ENCODE results near the gene MYNN.
A peak's percentile ranks its signal among the peaks of the same experiment; 100 is the strongest.
"Not testable (repeated sequence)": the region's sequence is repeated elsewhere in the genome, so short reads cannot be mapped to it uniquely, and the experiment has no call there.

MYNN gene

GRCh38 chr3:169772897-169773816 is at the start of gene MYNN:
Gene MYNN (plus strand): TSS chr3:169773396. CDS start chr3:169774296, 900 bp downstream.
- DNase-seq, result peak; percentile 84

DNA sequence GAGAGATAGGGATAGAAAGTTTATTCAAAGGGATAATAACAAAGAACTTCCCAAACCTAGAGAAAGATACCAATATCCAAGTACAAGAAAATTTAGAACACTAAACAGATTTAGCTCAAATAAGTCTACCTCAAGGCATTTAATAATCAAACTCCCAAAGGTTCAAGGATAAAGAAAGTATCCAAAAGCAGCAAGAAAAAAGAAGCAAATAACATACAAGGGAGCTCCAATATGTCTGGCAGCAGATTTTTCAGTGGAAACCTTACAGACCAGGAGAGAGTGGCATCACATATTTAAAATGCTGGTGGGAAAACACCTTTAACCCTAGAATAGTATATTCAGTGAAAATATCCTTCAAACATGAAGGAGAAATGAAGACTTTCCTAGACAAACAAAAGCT is 41.3 kb upstream of the MYNN start:
- not testable (repeated sequence) for DNase-seq

DNA sequence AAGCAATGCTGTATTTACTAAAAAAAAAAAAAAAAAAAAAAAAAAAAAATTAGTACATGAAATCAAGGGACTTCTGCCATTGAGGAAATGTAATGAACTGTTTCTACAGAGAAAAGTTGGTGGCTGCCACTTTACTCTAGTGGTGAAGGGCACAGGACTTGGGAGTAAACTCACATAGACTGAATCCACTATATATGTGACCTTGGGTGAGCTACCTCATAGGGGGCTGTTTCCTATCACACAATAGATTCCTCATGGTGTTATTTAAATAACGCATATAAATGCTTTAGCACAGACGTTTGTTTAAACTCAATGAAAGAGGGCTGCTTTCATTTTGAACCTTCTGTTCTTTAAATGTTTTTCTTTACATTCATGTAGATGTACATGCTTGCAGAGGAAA is 34.1 kb upstream of the MYNN start:
- no peak for DNase-seq

DNA sequence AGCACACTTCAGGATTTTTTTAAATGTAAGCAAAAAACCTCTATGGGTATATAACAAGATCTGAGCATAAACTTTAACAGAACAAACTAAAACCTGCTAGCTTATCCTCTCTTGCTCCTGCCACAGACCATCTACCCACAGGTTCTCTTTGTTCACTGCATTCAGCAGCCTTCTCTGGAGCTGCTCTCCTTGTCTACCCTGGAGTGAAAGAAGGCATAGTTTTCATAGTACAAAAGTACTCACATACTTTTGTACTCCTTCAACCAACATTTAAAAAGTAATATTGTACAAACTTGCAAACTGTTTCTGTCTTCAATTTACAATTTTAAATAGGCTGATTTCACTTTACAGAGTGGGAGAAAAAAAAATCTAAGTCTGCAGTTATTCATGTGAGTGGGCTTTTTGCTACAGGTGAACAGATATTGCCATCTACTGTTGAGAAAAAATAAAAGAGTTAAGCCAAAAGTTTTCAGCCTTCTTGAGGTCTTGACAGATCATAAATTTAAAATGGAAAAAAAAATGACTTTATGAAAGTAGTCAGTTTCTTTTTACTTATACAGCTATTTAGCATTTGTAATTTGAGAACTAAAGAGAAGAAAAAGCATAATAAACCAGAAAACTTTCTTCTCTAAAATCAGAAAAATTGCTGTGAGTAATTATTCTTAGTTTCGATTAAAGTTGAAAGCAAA is 28.7 kb upstream of the MYNN start:
- DNase-seq, result peak; percentile 42

- DNase-seq, result no peak
These were observed 26.3 kb upstream of the MYNN start for GRCh38 chr3:169746924-169747323.

- no peak for DNase-seq
These were observed 24.5 kb upstream of the MYNN start for GRCh38 chr3:169748670-169749069.

GRCh38 chr3:169750665-169751064 is 22.5 kb upstream of the MYNN start:
- no peak for DNase-seq

- DNase-seq, result no peak
These were observed 21.3 kb upstream of the MYNN start for GRCh38 chr3:169751875-169752274.

DNA sequence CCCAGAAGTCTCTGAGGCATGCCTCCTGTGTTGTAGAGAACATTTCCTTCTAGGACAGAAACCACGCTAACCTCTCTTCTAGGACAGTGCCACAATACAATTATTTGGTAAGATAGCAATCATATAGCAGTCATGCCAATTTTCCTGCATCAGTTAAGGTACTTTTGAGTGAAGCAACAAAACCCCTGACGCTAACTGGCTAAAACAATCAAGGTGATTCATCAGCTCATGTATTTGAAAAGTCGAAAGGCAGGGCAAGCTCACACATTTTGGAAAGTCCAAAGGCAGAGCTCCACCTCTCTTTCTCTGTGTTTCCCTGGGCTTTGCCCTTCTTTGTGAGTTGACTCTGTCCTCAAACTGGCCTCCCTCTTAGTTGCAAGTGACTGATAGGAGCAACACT is 18.5 kb upstream of the MYNN start:
- DNase-seq, result no peak

- DNase-seq, result no peak
These were observed 17.7 kb upstream of the MYNN start for GRCh38 chr3:169755488-169755887.

DNA sequence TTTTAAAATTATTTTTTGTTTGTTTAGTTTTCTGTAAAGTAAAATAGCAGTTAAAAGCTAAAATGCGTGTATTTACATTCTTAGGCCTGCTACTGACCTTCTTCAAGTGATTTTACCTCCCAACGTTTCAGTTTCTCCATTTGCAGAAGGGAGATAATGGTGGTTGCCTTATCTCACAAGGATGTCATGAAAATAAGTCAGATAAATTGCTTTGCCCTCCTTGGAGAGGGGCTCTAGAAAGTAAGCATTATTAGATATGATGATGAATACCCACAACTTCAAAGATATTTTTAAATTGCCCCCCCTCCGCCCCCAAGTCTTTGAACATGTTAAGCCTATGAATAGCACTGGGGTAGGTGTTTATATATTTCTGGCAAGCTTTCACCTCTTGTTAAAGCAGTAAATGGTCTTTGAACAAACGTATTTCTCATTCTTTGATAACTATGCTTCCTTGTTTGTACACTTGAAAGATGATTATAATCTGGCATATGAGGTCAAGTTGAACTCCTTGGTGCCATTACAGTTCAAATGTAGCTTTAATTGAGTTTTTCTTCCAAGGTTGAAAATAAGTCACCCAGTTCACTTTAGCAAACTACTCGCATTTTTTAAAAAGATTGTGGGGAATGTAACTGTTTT is 14.7 kb upstream of the MYNN start:
- no peak for DNase-seq

- no peak for DNase-seq
These were observed 13.9 kb upstream of the MYNN start for GRCh38 chr3:169759256-169759655.

DNA sequence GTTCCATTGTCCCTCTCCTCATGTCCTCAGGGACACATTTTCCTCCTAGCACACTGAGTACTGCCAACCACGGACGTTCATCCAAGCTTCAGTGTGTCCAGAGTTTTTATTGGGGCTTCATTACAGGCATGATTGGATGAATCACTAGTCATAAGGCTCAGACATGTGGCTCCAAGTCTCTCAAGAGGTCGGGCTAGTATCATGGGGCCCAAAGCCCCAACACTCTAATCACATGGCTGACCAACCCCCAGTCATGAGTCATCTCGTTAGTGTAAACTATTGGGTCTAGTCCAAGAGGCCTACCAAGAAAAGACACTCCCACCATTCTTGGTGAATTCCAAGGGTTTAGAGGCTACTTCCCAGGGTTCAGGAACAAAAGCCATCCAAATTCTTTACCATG is 12.7 kb upstream of the MYNN start:
- DNase-seq, result no peak

DNA sequence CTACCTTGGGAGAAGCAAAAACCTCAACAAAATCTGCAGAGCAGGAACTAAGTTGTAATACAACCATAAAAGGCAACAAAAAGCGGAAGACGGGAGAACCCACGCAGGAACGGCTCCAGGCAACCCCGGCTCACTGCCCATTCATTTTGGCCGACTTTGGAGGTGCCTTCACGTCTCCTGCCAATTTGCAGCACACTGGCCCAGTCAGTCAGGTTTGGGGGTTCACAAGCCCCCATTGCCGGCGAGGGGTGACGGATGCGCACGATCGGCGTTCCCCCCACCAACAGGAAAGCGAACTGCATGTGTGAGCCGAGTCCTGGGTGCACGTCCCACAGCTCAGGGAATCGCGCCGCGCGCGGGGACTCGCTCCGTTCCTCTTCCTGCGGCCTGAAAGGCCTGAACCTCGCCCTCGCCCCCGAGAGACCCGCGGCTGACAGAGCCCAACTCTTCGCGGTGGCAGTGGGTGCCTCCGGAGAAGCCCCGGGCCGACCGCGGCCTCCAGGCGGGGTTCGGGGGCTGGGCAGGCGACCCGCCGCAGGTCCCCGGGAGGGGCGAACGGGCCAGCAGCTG is 8.8 kb upstream of the MYNN start:
- peak; percentile 23 for DNase-seq

- peak; percentile 84 for DNase-seq
These were observed 8.1 kb upstream of the MYNN start, which contains the start of gene TERC for GRCh38 chr3:169764882-169765612. Gene TERC (minus strand): TSS chr3:169765060.

GRCh38 chr3:169769287-169770181 is 3.7 kb upstream of the MYNN start, which contains the start of gene ACTRT3:
Gene ACTRT3 (minus strand): TSS chr3:169769561. CDS start chr3:169769520, 41 bp downstream.
- peak; percentile 87 for DNase-seq

- peak; percentile 87 for DNase-seq
These were observed 1.5 kb upstream of the MYNN start for GRCh38 chr3:169771497-169772304.

DNA sequence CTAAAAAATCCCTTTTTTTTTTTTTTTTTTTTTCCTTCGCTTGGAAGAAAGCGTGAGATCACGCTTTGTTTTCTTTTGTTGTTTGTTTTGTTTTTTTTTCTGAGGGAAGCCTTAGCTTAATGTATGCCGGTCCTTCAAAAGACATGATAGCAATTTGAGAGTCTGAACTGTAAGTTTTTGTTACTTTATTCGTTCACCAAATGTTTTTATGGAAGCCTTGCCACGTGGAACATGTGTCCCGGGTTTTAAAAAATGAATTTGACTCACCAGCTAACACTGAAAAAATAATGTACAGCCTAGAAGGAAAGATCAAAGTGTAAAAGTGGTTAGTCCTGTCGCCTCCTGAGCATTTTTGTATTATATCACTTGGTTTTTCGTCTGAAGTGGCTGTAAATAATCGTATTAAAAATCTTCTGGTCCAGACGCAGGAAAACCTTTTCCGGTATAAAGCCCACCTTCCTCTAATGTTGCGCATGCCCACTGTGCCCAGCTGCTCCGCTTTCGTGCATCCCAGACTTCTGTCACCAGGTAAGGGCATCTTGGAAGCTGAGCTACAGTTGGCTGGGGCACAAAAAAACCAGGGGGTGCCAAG is 795 bp upstream of the MYNN start:
- peak; percentile 88 for DNase-seq

- DNase-seq, result no peak
These were observed 990 bp downstream of the MYNN start for GRCh38 chr3:169774186-169774585.

DNA sequence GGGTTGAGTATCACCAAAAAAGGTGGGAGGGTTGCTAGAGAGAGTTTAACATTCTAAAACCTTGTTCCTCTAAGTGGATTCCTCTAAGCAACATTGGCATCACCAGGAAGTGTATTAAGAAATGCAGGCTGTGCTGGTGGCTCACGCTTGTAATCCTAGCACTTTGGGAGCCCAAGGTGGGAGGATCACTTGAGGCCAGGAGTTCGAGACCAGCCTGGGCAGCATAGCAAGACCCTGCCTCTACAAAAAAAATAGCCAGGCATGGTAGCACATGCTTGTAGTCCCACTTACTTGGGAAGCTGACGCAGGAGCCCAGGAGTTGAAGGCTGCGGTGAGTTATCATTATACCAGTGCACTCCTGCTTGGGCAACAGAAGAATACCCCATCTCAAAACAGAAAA is 4.6 kb downstream of the MYNN start:
- DNase-seq, result no peak
